Left lung (tissue), 10 donors: ENCODE measurements around the gene CHRM4. TPM values are rescaled to one million over a fixed set of nuclear protein-coding genes. Genes with fewer than 3 reads are reported as not detected.
A peak's percentile ranks its signal among the peaks of the same experiment; 100 is the strongest.

Experiments
- ATAC-seq: fragments of 200-7000 bp; cut with Tn5 transposase; one replicate; pipeline ENCODE4 v1.9.1; 2020; ENCODE audit warnings: moderate library complexity
- DNase-seq, 4 donors: peaks; one replicate each; pipeline ENCODE4 v3.0.0-alpha.2; 2013 to 2020
- H3K27ac ChIP-seq, 2 donors: fragments of 200-600 bp; sonication (generic) in 1 of 2; one replicate each; pipeline versions ENCODE4 v1.5.0 to v1.8.0; 2020 to 2021
- H3K27me3 ChIP-seq, 2 donors: fragments of 200-600 bp; sonication (generic) in 1 of 2; one replicate each; pipeline versions ENCODE4 v1.5.0 to v1.8.0; 2020 to 2021
- H3K36me3 ChIP-seq, 2 donors: fragments of 200-600 bp; sonication (generic) in 1 of 2; one replicate each; pipeline versions ENCODE4 v1.5.0 to v1.8.0; 2020 to 2021
- H3K4me1 ChIP-seq, 2 donors: fragments of 200-600 bp; one replicate each; pipeline ENCODE4 v1.8.0; 2021
- H3K4me3 ChIP-seq, 2 donors: fragments of 200-600 bp; sonication (generic) in 1 of 2; one replicate each; pipeline versions ENCODE4 v1.5.0 to v1.8.0; 2020 to 2021; ENCODE audit warnings: mild to moderate bottlenecking in 1 of 2
- H3K9me3 ChIP-seq, 2 donors: fragments of 200-600 bp; sonication (generic) in 1 of 2; one replicate each; pipeline versions ENCODE4 v1.5.0 to v1.8.0; 2020 to 2021
- intact Hi-C, 2 donors: fragments of 100-400 bp; cut with DNase I; formaldehyde crosslinking; loops; one replicate each; pipeline versions ENCODE4 v1.11.2 to v1.14.2; 2022
- polyA plus RNA-seq, 6 donors: library from polyadenylated mRNA; unstranded; fragments of 120-200 nt; gene quantifications; one replicate each; pipeline ENCODE4 v1.2.1, GENCODE V29; 2013; ENCODE audit not compliant: insufficient read length in 6 of 6
- total RNA-seq, 2 donors: library from RNA; stranded (reverse); fragmentation: NEBNext Ultra II Directional; extraction: Animal tissue kit (Norgen Biotek cat#: 25700); gene quantifications; one replicate each; pipeline ENCODE4 v1.2.1, GENCODE V29; 2021
- TF ChIP-seq, protein P1 (sequence below), 2 donors: fragments of 200-600 bp; sonication (generic) in 1 of 2; IDR thresholded peaks; one replicate each; pipeline versions ENCODE4 v1.5.0 to v1.8.0; 2021; ENCODE audit warnings: antibody characterized with exemption in 2 of 2
- donor health status: DM: no; HTN: yes; CAD: no.
- donor health status: DM: no; HTN: no; CAD: no.

CHRM4 gene
- total and polyA plus RNA-seq, 8 donors, result 0.10 to 0.21 (median 0.14) TPM; not detected in 3

DNA sequence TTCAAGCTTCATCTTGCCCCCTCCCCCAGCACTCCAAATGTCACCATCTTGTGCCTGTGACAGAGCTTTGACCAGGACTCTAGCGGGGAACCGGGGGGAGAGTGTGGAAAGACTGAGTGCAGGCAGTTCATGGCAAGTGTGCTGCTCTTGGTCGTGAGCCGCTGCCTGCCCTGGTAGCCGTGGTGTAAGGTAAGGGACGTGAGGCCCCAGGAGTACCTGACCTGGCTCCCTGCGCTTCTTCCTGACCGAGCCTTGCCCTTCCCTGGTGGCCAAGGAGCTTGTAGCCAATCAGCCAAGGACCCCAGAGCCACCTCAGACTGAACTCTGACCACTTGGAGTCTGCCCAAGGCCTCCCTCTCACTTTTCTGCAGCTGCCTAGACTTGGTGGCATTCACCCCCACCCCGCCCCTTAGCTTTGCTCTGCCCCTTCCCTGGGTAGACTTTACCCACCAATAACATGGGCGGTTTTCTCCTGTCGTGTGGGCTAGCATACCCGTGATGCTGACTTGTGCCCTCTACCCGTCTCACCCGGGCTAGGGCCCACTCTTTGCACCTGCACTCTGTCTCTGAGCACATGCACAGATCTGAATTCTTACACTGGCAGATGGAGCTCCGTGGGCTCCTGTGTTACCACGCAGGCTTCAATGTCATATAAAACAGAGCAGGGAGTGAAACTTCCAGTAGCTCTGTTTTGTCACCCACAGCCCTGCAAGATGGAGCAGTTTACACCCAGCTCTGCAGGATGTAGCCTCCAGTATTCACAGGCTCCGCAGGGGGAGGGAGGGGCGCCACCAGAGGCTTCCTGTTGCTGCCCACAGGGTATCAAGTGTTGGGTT lies 42.8 kb downstream of the CHRM4 start:
- Histone ChIP-seq H3K4me1 (peaks cover 17 to 93% of the 10 kb centered on the region in 2 donors), H3K36me3 (no peaks in the 10 kb centered on the region), H3K4me3 (peak overlapping the region in 1 of 2 donors; percentile 88), H3K27ac (peak overlapping the region in 1 of 2 donors; percentile 69), H3K27me3 (no peaks in the 10 kb centered on the region), H3K9me3 (no peaks in the 10 kb centered on the region)
- DNase-seq, result no peak
- TF ChIP-seq, protein P1, sequence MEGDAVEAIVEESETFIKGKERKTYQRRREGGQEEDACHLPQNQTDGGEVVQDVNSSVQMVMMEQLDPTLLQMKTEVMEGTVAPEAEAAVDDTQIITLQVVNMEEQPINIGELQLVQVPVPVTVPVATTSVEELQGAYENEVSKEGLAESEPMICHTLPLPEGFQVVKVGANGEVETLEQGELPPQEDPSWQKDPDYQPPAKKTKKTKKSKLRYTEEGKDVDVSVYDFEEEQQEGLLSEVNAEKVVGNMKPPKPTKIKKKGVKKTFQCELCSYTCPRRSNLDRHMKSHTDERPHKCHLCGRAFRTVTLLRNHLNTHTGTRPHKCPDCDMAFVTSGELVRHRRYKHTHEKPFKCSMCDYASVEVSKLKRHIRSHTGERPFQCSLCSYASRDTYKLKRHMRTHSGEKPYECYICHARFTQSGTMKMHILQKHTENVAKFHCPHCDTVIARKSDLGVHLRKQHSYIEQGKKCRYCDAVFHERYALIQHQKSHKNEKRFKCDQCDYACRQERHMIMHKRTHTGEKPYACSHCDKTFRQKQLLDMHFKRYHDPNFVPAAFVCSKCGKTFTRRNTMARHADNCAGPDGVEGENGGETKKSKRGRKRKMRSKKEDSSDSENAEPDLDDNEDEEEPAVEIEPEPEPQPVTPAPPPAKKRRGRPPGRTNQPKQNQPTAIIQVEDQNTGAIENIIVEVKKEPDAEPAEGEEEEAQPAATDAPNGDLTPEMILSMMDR (IDR thresholded peaks at IDR 0.05), result no peak
- intact Hi-C loops, result no loop called here
- no peak for ATAC-seq

DNA sequence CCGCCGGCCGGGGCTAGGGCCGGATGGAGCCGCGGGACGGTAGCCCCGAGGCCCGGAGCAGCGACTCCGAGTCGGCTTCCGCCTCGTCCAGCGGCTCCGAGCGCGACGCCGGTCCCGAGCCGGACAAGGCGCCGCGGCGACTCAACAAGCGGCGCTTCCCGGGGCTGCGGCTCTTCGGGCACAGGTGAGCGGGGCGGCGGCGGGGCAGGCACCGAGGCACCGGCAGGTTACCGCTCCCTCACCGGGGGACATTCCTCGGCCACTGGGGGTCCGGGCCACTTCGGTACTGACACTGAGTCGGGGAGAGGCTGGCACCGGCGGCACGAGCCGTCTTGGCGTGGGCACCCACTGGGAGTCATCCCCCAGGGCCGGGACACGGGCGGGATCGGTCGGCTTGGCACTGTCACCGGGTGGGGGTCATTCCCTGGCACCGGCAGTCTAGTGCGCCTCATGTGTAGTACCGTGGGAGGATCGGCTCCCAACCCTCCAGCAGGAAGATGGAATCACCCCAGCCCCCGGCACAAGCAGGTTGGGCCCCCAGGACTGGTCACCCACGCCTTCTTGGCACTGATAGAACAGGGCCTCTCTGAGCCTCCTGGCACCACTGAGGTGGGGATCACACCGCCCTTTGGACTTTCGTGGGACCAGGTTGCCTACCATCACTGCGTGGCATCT lies 43.8 kb downstream of the CHRM4 start:
- Histone ChIP-seq H3K27ac (peak overlapping the region in 1 of 2 donors; percentile 69), H3K27me3 (no peaks in the 10 kb centered on the region), H3K9me3 (no peaks in the 10 kb centered on the region), H3K4me3 (peak overlapping the region; percentile 80 to 88), H3K36me3 (no peaks in the 10 kb centered on the region), H3K4me1 (peaks cover 17 to 93% of the 10 kb centered on the region in 2 donors)
- ATAC-seq (no peak), DNase-seq (peak in 1 of 4 donors; percentile 87)
- TF ChIP-seq, protein P1 (IDR thresholded peaks at IDR 0.05), result no peak
- intact Hi-C loops, result no loop called here

DNA sequence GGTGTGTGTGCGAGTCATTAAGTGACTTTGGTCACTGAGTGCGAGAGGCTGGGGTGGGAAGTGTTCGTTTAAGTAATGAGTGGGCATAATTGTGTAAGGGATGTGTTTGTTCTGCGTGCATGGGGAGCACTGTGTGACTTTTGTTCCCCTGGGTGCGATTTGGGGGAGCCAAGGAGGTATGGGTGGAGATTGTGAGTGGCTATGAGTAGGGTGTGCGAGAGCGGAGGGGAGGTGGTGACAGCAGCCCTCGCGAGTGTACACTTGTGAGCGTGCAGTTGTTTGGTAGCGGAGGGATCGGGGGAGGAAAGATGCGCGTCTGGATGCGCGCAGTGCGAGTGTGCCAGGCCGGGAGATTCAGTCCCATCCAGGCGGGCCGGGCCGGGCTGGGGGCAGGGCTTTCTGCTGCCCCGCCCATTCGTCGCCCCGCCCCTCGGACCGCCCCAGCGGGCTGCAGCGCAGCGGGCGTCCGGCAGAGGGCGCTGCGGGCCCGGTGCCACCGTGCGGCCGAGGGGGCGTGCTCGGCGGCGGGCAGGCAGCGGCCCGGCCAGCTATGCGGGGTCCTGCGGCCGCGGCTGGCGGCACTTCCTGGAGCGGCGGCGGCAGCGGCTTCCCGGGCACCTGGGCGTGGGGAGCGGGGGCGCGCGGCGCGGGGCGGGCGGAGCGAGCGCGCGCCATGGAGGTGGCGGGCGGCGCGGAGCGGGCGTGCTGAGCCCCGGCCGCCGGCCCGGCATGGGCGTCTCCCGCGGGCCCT lies 44.5 kb downstream of the CHRM4 start, which contains the start of gene DGKZ:
Gene DGKZ, plus strand, starts transcription at position 578 of the 751 bp plus-strand sequence. CDS start 197 bp downstream, outside the sequence.
- TF ChIP-seq, protein P1 (IDR thresholded peaks at IDR 0.05), result peak; percentile 77 to 94
- peak; percentile 82 to 99 (median 87) for DNase-seq
- no peaks in the 10 kb centered on the region for H3K9me3 ChIP-seq
- H3K4me1 ChIP-seq, result peaks cover 17 to 93% of the 10 kb centered on the region in 2 donors
- no peaks in the 10 kb centered on the region for H3K27me3 ChIP-seq
- peak within 1 kb of the TSS; percentile 83 to 90 for H3K27ac ChIP-seq
- intact Hi-C loops, result no loop called here
- ATAC-seq, result peak; percentile 96
- no peaks in the 10 kb centered on the region for H3K36me3 ChIP-seq
- H3K4me3 ChIP-seq, result peak within 1 kb of the TSS; percentile 80 to 88

DNA sequence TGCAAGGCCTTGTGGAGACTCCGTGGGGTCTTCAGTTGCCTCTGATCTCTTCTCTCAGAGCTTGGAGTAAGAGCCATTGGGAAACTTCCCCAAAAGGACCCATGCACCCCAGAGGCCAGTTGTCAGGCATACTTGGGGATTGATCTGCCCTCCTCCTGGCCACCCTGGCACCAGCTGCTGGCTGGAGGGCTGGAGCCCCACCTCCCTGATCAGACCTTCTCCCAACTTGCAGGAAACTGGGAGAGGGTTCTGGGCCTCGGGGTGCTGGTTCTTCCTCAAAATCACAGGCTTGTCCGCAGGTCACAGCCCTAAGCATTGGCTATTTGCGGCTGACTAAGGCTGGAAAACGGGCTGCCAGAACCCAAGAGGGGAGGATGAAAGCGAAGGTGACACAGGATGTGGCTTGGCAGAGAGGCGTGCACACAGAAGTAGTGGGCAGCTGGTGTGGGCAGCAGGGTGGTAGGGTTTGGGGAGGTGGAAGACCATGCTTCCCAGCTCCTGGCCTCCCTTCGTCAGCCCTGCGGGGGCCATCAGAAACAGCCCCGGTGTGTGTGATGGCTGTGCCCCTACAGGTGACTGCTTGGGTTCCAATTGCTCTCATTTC lies 45.6 kb downstream of the CHRM4 start:
- TF ChIP-seq, protein P1 (IDR thresholded peaks at IDR 0.05), result no peak
- no peak for ATAC-seq
- Histone ChIP-seq H3K4me1 (peaks cover 17 to 92% of the 10 kb centered on the region in 2 donors), H3K9me3 (no peaks in the 10 kb centered on the region), H3K27ac (peak overlapping the region; percentile 83 to 90), H3K27me3 (no peaks in the 10 kb centered on the region), H3K4me3 (peak overlapping the region; percentile 26 to 88), H3K36me3 (no peaks in the 10 kb centered on the region)
- no peak for DNase-seq
- intact Hi-C loops, result no loop called here
